Thyroid gland (tissue), 4 donors: ENCODE measurements around the gene PCNP.

Experiments
- POLR2A ChIP-seq, 2 donors: fragments of 450-650 bp; IDR thresholded peaks; one replicate each; pipeline ENCODE4 v1.6.1; 2017; ENCODE audit warnings: antibody characterized with exemption in 2 of 2, mild to moderate bottlenecking in 2 of 2, moderate library complexity in 1 of 2
- TF ChIP-seq, protein P1 (sequence below), 6 experiments: fragments of 200-600 bp in 3 of 6; fragments of 450-650 bp in 3 of 6; sonication (generic) in 3 of 6; IDR thresholded peaks; one replicate each; pipeline ENCODE4 v1.5.1; 2016 to 2019; ENCODE audit warnings: antibody characterized with exemption in 6 of 6, mild to moderate bottlenecking in 2 of 6, inconsistent platforms in 1 of 6, moderate library complexity in 1 of 6

DNA sequence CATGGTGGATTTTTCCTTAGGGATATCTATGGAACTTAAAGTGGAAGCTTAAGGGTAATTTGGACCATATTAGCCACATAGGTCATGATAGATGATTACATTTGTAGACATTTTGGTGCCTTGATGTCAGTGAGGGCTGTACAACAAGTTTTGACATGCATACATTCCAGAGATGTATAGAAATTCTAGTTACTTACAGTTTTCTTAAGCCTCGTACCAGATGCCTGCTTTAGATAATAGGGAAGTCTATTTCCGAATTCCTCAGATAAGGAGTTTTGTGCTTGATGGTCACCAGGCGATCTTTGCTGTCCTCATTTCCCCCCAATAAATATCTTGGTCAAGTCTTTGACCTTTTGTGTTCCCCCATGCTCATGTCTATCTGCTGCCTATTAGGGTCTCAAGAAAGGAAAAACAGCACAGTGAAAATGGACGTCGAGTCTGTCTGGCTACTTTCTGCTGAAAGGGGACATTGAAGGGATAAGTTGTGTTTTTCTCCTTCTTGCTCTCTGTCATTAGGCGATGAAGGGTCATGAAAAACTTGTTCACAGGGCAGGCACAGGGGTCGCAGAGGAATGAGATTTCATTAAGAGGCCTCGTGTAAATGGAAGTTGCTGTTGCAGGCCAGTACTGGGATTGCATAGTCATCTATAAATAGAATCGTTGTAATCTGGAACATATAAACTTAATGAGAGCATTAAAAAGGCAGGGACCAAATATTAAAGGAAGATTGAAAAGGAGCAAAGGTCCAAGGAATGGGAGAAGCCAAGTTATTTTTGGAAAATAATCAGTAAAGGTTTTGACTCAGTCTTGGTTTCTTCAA, 41.0 kb upstream of the PCNP start:
- TF ChIP-seq, protein P1, sequence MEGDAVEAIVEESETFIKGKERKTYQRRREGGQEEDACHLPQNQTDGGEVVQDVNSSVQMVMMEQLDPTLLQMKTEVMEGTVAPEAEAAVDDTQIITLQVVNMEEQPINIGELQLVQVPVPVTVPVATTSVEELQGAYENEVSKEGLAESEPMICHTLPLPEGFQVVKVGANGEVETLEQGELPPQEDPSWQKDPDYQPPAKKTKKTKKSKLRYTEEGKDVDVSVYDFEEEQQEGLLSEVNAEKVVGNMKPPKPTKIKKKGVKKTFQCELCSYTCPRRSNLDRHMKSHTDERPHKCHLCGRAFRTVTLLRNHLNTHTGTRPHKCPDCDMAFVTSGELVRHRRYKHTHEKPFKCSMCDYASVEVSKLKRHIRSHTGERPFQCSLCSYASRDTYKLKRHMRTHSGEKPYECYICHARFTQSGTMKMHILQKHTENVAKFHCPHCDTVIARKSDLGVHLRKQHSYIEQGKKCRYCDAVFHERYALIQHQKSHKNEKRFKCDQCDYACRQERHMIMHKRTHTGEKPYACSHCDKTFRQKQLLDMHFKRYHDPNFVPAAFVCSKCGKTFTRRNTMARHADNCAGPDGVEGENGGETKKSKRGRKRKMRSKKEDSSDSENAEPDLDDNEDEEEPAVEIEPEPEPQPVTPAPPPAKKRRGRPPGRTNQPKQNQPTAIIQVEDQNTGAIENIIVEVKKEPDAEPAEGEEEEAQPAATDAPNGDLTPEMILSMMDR (IDR thresholded peaks at IDR 0.05) = no peak
- TF ChIP-seq POLR2A (IDR thresholded peaks at IDR 0.05) = no peak
